ENCODE results near the gene TUBA1A.
A peak's percentile ranks its signal among the peaks of the same experiment; 100 is the strongest.
"Not testable (repeated sequence)": the region's sequence is repeated elsewhere in the genome, so short reads cannot be mapped to it uniquely, and the experiment has no call there.

The TUBA1A gene

DNA sequence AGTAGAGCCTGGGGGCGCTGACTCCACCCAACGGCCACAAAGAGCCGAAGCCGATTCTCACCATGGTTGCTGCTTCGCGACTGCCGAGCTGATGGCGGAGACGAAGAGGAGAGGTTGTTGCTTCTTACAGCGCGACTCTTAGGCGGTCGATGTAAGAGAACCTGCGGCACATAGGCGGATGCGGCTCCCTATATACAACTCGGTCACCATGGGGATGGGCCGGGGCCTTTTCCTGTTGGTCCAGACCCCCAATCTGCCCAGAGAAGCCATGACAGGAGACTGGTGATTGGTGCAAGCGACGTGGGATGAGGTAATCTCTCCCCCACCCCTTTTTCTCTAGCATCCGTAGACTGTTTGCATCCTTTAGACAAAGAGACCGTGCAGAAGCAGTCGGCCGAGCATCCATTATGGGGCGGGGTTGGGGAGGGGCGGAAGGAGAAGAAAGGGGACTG is at the start of gene TUBA1A:
TSS of gene TUBA1A (minus strand) at position 165 of the 452 bp plus-strand sequence. CDS start at position 64, 101 bp downstream.
- peak; percentile 88 for DNase-seq

DNA sequence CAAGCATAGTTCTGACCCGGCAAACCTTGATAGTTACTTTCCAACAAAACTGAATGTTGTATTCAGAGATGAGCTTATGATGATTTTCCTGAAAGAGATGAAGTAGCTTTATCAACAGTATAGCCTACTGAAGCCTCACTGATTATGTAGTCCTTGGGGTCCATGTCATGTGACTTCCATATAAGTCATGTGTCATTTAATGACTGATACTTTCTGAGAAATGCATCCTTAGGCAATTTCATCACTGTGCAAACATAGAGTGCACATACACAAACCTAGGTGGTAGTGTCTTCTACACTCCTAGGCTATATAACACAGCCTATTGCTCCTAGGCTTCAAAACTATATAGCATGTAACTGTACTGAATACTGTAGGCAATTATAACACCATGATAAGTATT is 47.5 kb upstream of the TUBA1A start:
- DNase-seq = no peak

DNA sequence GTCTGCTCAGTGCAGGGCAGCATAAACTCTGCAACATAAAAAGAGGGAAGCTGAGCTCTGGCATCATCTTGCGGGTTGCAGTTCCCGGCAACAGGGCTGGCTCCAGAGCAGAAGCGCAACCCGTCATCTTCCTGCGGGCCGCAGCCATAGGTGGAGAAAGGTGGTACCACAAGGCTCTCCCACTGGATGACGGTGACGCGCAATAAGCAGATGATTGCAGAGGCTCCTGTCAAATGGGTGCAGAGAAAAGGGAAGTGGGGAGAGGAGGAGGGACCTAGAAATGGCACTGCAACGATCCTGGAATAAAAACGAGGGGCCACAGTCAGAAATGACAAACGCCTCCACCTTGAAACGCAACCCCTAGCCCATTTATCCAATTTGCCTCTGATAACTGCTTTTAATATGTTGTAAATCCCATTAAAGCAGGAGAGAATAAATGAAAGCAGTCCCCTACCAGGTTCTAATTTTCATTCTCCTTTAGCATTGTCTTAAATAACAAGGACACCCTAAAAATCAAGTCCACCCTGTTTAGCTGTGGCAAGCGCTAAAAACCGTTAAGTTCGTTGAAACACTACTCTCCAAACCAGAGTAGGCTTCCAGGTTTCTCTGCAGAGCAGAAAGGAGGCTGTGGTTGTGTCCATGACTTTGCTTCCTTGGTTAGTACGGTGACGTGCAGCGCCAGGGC is 45.1 kb upstream of the TUBA1A start:
- DNase-seq = peak; percentile 83

DNA sequence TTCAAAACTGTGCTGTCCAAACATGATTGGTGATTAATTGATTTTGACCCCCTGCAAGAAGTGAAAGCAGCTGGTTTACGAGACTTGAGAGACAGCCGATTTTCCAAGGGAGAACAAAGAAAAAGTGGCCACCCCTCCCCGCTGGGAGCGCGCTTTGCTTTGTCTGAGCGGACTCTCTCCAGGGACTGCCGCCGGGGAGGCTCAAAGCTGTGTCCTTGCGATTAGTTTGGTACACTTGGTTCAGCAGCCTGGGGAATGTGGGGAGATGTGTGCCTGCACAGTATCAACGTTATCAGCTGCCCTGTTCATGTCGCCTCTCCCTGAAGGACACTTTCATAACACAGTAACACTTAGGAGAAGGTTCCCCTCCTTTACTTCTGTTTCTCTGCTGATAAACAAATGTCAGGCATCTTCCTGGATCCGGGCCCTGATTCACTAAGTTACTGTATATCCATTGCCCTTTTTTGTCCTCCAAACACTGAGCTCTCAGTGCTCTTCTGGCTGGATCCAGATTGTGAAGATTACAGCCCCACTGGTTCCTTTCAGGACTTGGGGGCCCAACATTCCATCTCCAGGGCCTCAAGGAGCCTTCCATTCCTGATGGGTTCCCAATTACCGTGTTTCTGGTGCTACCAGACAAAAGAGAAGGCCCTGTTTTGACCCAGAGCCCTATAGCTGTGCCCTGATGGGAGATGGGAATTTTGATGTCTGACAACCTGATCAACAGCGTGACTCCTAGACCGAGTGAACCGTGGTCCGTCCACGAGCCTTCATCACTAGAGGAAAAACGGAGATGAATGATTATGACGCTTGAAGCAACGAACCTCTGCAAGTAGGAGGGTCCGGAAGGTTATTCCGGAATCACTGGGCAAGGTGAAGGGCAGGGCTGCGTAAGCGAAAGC is 44.3 kb upstream of the TUBA1A start:
- peak; percentile 45 for DNase-seq

DNA sequence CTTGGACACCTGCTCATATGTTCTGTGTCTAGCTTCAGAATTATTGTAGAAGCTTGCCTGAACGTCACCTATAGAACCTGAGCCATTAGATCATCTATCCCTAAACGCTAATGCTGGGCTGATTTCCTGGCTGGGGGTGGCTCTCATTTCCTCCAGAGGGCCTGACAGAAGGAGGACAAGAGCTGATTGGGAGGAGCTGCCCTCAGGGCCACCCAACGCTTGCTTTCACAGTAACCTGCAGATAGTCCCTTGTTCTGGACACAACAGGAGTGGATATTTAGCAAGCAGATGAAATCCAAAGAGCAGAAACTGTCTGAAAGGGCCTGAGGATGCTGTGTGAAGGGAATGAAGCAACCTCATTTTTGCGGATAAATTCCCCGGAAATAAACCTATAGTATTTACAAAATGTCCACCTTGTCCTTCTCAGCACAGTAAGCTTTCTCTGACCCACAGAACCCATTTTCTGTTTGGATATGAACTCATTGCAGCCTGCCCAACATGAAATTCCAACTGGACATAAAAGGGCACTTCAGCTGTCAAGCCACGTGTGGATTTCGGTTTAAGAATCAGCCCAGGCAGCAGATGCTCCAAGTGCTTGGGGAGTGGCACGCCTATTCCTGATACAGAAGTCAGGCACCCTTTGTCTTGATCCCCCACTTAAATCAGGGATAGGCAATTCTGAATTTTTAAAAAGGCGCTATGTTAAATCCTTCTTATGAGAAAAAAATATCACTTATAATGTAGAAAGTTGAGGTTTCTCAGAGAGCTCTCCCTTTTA is 43.2 kb upstream of the TUBA1A start:
- DNase-seq = peak; percentile 28

DNA sequence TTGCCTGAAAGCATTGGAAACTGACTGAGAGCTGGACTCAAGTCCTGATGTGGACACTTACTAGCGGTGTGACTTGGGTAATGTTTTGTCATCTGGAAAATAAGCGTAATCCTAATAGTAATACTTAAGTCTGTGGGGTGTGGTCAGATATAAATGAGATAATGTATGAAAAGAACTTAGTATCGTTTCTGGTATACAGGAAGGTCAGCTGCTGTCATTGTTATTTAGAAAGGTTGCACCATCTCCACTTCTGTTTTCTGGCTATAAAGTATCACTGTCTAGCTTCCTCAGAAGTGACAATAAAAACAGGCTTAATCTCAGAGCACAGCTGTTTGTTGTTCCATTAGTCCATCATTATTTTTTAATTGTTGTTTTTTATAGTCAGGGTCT is 41.9 kb upstream of the TUBA1A start:
- no peak for DNase-seq

DNA sequence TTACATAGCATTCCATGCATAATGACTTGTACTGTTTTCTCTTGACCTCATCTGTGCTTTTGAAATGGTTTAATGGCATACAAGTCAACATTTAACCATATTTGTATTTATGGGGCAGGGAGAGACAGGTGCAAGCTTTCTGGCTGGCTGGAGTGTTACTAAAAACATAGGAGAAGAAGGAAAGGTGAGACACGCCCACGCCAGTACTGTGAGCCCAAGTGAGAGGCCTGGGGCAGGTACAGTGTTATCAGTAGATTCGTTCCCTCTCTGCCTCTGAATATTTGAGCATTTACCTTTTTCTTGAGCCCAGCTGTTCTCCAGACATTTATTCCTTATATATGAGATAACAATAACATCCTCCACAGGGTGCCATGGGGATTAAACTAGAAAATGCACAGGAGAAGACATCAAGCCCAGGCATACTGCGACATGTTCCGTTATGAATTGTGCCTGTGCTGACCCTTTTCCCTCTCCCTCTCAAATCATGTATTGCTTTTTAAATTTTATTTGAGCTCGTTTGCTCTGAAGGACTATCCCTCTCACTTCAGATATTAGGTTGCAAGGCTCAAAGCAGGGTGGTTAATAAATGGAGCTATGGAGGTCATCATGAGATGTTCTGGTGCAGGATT is 41.4 kb upstream of the TUBA1A start:
- DNase-seq = peak; percentile 55

DNA sequence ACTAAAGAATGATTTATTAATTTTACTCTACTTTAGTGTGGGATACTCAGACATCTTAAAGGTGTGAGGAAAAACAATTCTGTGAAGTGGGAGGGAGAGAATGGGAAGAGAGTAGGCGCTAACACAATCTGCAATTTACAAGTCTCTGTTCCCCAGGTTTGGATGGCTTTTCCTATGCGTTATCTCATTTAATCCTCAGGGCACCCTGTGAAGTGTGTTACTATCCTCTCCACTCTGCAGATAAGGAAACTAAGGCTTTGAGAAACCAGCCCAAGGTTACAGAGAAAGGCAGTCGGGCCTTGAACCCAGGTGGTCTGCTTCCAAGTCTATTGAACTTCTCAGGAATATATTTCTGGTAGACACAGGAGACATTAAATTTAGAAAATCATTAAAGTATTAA is 39.8 kb upstream of the TUBA1A start:
- DNase-seq = no peak

DNA sequence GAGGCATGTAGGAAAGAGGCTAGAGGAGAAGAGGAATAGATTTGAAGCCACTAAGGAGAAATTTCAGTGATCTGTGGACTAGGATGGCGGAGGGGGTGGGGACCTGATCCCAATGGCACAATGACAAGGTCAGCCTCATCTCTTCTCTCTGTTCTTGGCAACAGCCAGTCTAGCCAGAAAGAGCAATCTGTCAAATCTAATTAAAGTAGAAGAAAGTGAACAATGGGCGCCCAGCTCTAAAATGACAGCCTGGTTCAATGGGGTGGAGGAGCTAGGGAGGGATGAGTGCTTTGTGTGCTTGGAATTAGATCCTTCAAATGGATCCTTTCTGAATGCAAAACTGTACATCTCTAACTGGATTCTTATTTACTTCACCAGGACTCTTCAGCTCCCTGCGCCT is 38.8 kb upstream of the TUBA1A start:
- DNase-seq = no peak

DNA sequence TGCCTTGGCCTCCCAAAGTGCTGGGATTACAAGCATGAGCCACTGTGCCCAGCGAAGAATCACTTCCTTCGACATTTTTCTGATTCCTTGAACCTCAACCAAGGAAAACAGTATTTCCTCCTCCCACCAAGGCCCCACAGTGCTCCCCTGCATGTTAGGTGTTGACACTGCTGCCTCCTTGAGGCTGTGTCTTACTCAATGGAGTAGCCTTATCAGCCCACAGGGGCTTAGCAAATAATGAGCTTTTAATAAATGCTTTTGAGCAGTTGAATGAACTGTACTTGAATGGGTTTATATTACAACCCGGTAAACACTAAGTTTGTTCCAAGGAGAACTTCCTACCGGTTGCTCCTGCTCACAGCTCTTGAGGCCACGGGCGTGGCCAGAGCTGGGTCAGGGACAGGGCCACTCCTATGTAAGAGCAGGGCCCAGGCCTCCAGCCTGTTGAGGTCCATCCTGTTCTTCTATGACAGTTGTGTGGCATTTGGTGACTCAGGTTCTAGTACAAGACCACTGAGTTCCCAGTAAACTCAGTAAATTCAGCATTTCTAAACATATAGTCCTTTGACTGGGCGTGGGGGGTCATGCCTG is 36.8 kb upstream of the TUBA1A start:
- DNase-seq = no peak

DNA sequence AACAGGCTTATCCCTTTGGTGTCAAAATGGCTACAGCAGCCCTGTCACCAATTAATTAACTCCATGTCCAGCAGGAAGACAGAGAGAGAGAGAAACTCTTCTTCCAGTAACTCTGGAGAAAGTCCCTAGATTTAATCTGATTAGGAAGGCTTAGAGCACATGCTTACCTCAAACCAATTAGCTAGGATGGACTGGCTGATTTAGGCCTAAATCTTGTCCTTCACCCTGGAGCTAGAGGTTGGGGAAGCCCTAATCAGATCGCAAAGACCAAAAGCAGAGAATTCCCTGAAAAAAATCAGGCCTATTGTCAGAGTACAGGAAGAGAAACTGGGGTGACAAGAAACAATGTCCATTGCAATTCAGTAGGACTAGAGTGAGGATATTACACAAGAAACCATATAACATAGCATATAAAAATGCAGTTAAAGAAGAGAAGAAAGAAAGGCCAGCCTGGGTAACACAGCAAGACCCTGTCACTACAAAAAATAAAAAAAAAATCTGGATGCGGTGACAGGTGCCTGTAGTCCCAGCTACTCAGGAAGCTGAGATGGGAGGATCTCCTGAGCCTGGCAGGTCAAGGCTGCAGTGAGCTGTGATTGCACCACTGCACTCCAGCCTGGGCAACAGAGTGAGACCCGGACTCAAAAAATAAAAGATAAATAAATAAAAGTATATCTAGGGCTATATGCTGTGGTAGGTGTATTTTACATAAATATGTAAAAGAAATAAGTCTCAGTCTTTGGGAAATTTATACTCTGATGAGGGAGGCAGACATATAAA is 34.9 kb upstream of the TUBA1A start:
- DNase-seq = no peak

DNA sequence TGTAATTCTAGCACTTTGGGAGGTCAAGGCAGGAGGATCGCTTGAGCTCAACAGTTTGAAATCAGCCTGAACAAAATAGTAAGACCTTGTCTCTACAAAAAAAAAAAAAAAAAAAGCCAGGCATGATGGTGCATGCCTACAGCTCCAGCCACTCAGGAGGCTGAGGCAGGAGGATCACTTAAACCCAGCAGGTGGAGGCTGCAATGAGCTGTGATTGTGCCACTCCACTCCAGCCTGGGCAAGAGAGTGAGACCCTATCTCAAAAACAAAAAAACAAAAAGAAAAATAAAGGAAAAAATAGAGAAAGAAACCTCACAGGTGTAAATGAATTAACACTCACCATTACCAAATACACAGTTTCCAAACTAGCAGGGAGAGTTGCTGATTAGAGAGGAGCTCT is 34.2 kb upstream of the TUBA1A start:
- no peak for DNase-seq

DNA sequence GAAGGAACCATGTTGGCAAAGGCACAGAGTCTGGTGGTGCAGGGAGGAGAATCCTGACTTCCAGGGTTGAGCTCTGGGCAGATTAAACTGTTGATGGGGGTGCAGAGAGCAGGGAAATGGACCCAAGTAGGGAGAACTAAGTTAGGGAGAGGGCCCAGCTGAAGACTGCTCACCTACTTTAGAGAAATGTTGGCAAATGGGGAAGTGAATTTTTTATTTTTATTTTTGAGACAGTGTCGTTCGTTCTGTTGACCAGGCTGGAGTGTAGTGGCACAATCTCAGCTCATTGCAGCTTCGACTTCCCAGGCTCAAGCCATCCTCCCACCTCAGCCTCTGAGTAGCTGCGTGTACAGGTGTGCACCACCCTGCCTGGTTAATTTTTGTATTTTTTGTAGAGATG is 32.1 kb upstream of the TUBA1A start:
- no peak for DNase-seq

DNA sequence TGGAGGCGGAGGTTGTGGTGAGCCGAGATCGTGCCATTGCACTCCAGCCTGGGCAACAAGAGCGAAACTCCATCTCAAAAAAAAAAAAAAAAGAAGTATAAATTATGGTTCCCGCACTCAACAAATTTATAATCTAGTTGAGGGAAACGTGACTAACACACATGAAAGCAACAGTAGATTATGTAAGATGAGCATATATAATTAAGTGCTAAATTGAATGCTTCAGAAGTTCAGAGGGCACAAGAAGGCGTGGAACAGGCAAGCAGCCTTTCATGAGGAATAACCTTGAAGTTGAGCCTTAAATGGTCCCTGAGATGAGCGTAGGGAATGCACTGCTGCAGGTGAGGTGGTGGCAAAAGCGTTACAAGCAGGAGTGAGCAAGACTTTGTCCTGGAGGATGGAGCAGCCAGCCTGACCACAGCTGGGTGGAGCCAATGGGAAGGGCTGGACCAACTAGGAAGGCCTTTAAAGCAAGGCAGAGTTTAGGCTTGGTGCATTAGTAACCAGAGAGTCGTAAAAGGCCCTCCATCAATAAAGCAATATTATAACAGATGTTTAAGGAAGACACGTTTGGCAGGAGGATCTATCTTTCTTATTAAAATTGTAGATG is 30.6 kb upstream of the TUBA1A start:
- DNase-seq = no peak

DNA sequence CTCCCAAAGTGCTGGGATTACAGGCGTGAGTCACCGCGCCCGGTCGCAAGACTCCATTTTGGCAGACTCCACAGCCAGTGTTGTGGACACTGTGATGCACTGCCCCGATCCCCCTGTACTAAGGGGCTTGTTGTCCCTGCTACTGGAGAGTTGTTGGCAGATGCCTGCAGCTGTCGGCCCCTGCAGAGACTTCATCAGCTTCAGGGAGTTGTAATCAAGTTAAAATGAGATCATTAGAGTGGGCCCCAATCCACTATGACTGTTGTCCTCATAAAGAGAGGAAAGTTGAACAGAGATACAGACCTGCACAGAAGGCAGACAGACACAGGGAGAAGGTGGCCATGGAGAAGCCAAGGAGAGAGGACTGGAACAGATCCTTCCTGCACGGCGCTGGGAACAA is 23.7 kb upstream of the TUBA1A start:
- DNase-seq = no peak

DNA sequence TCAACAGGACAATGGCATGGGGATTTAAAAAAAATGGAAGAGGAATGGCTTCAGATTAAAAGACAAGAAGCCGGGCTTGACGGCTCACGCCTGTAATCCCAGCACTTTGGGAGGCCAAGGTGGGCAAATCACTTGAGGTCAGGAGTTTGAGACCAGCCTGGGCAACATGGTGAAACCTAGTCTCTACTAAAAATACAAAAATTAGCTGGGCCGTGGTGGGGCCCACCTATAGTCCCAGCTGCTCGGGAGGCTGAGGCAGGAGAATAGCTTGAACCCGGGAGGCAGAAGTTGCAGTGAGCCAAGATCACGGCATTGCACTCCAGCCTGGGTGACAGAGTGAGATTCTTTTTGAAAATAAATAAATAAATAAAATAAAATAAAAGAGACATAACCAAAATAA is 21.8 kb upstream of the TUBA1A start:
- DNase-seq = not testable (repeated sequence)

DNA sequence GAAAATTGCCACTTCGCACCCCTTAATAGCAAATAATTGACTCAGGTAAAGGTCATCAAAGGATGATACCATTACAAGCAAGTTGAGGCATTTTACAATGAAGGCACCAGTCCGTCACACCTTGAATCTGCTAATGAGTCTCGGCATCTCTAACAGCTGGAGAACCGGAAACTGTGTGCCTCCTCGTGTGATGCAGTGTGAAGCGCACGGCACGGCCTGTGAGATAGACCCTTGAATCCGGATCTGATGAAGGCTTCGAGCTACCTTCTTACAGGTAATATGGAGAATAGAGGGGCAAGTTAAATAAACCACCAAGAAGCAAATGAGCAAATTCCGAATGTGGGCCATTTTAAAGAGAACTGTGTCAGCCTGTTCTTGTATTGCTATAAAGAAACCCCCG is 19.8 kb upstream of the TUBA1A start:
- no peak for DNase-seq

DNA sequence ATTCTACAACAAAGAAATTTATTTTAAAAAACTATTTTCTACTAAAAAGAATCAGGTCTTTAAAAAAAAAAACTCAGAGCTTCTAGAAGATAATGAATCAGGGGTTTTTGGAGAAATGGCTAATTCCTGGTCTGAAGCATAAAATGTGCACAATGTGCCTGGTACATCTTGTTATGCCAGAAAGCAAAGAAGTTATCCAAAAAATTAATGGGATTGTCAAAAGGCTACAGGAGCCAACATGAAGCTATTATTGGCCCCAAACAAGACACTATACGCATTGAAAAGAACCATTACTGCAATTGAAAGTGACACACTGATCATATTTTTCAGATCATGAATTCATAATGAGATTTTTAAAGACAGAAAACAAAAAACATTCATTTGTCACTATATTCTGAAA is 19.3 kb upstream of the TUBA1A start:
- DNase-seq = no peak

DNA sequence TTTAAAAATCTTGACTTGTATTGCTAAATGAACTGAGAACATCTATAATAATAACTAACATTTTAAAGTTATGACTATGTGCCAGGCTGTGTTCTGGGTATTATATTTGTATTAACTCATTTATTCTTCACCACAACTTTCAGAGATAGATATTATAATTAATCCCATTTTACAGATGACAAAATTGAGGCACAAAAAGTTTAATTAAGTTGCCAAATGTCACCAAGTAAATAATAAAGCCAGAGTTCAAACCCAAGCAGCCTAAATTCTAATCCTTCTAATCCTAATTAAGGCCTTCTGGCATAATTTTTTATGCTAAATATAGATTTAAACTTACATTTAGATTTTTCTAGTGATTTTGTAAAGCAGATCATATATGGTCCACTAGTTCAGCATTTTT is 17.5 kb upstream of the TUBA1A start:
- DNase-seq = no peak

DNA sequence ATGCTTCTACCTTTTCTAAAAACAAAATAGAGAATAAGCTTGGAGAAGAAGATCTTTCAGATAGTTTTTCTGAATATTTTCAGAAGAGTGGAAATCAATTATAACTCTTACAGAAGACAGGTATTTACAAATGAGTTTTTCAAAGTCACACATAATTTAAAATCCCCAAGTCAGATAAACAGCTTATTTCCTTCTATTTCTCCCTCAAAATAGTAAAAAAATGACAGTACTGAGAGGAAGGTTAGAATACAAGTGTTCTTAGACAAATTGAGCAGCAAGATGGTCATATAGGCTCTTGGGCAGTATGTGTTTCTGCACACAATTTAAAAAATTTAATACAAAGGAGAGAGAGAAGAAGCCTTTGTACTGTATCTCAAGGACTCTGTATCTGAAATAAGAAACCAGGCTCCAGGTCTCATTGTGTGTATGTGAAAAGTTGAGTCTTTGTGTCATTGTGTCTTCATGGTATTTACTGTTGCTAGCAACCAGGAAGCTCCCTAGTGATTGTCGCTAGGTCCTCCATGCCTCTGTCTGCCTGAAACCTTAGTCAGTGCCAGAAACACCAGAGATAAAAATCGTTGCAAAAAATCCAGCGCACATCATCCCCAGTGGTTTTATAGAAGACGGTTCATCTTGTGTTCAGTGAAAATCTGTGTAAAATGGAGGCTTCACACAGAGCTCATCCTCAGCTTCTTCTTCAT is 12.9 kb upstream of the TUBA1A start:
- peak; percentile 13 for DNase-seq
